GM11168 (cell line): ENCODE measurements around the gene TAF1C.

Experiments used
- in situ Hi-C: fragments of 300-500 bp; cut with MboI; formaldehyde crosslinking; loops from one replicate; pipeline ENCODE4 v1.12.0; 2022; ENCODE audit warnings: low sequenced_read_pairs; ENCODE audit not compliant: unreplicated experiment

TAF1C gene

DNA sequence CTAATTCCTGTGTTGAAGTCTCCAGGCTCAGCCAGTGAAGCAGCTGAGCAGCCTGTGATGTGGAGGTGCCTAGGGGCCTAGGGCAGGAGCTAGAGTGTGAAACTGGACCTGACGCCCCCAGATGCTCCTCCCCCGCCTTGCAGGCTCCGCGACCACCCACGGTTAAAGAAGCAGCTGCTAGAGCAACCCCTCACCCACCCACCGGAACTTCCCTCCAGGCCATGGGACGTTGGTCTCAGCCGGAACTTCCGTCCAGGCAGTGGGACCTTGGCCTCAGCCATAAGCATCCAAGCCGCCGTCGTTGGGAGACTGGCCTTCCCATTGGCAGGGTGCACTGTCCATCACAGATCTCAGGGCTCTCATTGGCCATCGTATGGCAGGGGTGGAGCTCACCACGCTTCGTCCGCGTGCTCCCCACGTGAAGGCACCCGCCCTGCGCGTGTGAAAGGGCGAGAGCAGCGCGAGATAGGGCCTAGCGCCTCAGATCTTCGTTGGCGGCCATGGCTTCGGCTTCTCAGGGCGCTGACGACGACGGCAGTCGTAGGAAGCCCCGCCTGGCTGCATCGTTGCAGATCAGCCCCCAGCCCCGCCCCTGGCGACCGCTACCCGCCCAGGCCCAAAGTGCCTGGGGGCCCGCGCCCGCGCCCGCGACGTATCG lies 4.0 kb upstream of the TAF1C start, which contains the start of gene ADAD2:
Gene ADAD2 (plus strand): TSS at position 427 of the 658 bp plus-strand sequence. CDS start 74 bp downstream, at position 501.
- in situ Hi-C loops, result loop anchor here (25.0 kb wide), 1 partner anchor 229 kb away; the partner anchor contains the start of genes NECAB2 and OSGIN1

DNA sequence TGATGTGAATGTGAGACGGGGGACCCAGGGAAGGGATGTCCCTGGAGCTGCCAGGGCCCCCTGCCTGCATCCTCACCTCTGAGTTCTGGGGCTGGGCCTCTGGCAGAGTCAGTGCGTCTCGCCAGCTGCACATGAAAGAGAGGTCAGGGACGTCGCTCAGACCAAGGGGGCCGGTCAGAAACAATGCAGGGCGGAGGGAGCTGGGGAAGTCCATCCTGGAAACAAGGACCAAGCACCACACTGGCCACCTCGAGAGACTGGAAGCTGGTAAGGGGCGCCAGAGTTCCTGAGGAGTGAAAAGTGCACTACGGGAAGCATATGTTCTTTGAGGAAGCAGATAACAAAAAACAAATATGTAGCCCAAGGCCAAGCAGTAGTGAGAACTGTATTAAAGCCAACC lies 2.1 kb downstream of the TAF1C start:
- in situ Hi-C loops, result loop anchor here (25.0 kb wide), 1 partner anchor 222 kb away; the partner anchor contains the start of genes NECAB2 and OSGIN1

DNA sequence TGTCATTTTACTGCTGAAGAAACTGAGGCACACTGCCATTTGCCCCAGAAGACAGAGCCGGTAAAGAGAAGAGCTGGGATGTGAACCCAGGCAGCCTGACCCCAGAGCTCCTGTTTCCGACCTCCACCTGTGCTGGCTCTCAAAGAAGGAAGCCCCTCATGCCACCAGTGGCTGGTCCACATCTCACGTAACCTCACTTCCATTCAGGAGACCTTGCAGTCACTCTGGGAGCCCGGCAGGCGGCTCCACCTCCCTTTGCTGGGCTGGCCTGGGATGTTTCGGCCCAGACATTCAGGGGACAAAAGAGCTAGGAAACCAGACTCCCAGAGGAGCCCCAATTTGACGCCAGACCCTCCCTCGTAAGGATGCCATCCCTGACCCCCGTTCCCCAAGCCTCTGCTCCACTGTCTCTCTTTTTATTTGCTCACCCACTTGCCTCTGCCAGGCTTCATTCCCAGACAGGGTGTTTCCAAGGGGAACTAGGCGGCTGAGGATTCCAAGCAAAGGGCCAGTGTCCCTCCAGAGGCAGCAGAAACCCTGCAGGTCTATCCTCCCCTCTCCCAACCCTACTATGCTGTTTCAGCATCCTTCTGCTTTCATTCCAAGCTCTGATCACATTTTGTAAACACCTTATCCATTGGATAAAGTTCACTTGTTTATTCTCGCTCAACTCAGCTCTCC lies 2.8 kb downstream of the TAF1C start:
- in situ Hi-C loops, result loop anchor here (25.0 kb wide), 1 partner anchor 222 kb away; the partner anchor contains the start of genes NECAB2 and OSGIN1

DNA sequence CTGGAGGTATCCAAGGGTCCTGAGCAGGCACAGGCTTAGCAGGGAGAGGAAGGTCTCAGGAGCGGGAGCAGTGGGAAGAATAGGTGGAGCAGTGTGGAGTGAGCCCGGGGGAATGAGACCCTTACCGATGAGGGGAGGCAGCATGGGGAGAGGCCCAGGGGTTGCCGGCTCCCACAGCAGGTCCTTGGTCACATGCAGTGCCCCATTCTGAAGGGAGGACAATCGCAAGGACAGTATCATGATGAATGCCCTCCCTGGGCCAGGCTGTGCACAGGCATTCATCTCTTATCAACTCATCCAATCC lies 3.3 kb downstream of the TAF1C start:
- in situ Hi-C loops, result loop anchor here (25.0 kb wide), 1 partner anchor 221 kb away; the partner anchor contains the start of genes NECAB2 and OSGIN1

DNA sequence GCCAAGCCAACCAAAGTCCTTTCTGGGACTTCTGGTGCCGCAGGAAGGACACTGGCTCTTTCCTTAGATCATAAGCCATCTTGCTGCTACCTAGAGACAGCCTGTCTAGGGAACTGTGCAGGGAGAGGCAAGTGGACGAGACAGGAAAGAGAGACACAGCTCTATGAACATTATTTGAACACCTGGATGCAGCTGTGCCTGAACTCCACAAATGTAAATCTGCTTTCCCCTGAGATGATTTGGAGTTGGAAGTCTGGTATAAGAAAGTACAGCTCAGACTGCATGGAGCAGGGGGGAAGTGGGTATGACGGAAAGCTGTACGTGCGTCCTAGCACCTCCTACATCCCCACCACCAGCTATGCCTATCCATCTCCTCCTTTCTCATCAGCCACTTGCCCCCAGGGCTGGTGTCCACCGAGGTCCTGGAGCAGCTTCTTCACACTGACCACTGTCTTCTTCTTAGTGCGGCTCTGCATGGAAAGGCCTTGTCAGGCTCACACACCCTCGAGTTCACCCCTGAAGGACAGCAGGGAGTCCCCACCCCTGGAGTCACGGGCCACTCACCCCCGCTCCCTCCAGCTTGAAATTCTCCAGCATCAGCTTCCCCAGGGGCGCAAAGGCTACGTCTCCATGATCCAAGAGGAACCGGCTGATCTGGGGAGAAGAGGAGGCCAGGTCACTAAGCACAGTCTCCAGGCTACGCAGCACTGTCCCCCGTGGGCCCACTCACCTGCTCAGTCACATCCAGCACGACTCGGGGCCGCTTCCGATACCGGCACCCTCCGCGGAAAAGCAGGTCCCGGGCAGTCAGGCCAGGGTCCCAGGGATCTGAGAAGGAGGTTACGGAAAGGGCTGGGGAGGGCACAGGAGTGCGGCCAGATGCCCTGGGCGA lies 3.9 kb downstream of the TAF1C start:
- in situ Hi-C loops, result loop anchor here (25.0 kb wide), 1 partner anchor 221 kb away; the partner anchor contains the start of genes NECAB2 and OSGIN1

DNA sequence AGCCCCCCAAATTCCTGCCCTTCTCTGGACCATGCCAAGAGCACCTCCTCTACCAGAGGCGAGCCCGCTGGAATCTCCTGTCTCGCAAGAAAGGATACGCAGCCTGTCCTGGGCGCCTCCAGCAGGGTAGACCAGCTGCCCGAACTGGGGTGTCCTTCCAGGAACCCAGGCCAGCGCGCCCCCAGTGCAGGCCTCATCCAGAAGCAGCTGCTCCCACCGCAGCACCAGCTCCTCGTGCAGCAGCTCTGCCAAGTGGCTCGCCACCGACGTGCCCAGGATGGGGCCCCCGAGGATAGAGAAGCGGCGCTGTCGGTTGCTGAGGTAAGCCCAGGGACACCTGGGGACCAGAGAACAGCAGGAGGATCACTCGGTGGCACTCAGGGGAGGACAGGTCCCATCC lies 4.8 kb downstream of the TAF1C start:
- in situ Hi-C loops, result loop anchor here (25.0 kb wide), 1 partner anchor 220 kb away; the partner anchor contains the start of genes NECAB2 and OSGIN1

DNA sequence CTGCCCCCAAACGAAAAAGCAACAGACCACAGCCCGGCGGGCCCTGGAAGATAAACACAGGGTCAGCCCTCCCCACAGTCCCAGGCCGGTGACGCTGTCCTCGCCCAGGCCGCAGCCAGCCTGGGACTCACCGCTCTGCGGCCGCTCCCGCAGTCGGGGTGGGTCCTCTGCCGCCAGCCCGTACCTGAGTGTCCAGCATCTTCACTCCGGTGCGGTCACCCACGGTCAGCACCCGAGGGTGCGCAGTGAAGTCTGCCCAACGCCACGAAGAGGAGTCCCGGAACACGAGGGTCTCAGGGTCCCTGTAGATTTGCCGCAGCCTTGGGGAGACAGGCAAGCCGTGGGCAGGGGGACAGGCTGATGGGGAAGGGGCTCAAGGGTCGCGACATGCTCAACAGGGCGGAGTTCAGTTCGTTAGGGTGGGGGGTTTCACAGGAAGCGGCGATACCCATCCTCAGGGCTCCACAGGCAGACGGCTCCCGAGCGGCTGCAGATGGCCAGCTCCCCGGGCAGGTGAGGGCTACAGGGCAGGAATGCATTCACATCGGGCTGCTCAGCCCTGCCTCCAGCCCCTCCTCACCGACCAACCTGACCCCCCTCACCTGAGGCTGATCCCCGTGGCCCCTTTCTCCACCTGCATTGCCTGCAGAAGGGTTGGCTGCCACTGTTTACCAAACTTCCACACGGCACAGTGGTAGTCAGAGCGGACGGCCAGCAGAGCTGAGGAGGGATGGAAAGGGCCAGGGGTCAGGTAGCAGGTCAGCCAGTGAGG lies 5.5 kb downstream of the TAF1C start:
- in situ Hi-C loops, result loop anchor here (25.0 kb wide), 1 partner anchor 219 kb away; the partner anchor contains the start of genes NECAB2 and OSGIN1

DNA sequence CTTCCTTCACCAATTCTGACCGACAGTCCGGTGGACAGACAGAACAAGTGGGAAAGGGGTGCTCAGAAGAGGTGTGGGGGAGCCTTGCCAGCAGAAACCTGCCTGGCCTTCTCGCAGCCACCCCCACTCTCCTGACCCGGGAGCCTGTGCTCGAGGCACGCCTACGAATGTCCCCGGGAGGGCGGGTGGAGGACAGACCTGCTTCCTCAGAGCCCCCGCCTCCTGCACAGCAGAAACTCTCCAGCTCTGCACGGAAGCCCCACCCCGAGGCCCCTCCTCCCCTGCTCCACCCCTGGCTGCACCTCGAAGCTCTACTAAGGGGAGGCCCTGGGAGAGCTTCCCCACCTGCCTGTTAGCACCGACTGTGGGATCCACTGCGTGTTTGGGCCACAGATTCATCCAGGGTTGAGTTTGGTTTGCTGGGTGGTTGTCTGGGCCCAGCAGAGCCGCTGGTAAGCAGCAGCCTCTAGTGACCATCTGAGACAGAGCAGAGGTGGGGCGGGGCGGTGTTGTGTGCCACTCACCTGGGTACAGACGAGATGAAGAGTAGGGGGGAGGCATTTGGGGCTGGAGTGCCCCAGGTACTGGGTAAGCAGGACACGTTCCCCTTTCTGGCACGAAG lies 6.2 kb downstream of the TAF1C start:
- in situ Hi-C loops, result loop anchor here (25.0 kb wide), 1 partner anchor 218 kb away; the partner anchor contains the start of genes NECAB2 and OSGIN1

DNA sequence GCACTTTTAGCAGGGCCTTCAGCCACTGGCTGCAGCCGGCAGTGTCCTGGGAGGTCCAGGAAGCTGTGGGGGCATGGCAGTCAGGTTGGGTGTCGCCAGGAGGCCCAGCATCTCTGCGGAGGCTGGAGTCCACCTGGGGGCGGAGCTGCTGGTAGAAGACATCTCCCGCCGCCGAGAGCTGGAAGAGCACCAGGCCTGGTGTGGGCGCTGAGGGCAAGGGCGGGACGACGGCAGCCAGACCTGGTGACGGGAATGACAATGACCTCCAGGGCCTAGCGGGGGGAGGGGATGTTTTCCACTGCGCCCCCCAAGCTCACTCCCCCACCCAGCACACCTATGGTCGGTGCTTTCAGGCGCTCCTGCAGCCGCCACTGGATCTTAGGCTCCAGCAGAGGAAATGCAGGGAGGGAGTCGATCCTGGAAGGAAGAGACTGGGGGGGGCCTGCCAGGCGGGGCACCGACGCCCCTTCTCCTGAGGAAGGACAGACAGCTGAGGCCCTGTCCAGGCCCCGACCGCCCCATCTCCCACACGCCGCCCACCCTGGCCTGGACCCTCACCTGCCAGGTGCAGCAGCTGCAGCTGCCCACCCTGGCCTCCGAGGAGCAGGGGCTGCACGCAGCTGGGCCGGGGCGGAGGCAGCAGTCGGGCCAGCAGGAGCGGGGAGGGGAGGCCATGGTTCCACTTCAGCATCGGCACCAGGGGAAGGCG lies 7.1 kb downstream of the TAF1C start:
- in situ Hi-C loops, result loop anchor here (5.0 to 25.0 kb wide), 2 partner anchors 92 to 217 kb away; partner anchors contain the start of genes NECAB2 and OSGIN1

DNA sequence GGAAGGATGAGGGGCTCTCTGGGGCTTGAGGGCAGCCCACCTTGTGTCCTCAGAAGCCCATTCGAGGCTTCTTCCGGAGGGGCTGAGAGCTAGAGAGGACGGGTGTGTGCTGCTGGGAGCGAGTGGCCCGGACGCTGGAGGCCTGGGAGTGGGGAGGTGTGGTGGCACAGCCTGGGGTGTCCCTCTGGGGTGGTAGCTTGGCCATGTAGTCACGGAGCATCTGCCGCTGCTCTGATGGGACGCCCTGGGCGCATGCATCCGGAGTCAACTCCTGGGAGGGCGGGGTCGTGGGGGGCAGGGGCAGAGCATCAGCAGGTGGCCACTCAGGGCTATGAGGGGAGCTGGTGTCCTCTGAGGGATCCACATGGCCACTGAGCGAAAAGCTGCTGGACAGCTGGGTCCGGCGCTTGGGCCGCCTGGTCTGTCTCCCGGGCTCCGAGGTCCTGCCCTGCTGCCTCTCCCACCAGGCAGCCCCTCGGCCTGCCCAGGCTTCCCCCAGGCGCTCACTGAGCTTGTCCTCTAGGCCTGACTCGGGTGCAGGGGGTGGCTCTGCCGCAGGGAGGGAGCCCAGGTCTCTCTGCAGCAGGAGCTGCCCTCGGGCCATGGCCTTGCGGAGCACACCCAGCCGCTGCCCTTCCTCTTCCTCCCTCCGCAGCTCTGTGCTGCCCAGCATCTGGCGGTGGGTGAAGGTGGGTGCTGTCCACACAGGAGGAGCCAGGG lies 7.8 kb downstream of the TAF1C start:
- in situ Hi-C loops, result loop anchor here (5.0 to 25.0 kb wide), 2 partner anchors 92 to 217 kb away; partner anchors contain the start of genes NECAB2 and OSGIN1

DNA sequence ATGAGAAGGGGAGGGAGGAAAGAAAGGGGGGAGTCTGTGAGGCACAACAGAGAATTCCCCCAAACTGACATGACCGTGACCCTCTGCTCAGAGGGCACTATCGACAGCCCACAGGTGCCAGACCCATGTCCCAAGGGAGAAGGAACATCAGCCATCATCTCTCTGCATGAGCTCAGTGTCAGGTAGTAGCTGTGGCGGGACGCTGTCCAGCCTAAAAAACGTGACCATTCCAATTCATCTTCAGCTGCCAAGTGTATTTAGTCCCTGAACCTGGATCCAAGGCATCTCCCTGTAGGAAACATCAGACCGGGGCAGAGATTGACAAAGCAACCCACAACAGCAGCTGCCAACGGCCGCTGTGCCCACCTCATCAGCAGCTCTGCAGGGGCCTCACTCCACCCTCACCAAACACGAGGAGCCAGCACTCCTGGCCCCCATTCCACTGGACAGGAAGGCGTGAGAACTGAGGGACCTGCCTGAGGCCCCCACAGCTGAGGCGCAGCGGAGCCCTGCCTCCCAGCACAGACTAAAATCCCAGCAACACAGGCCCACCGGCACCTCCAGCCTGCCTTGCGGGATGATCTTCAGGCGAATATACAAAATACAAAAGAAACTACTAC lies 8.6 kb downstream of the TAF1C start:
- in situ Hi-C loops, result loop anchor here (5.0 to 25.0 kb wide), 2 partner anchors 91 to 216 kb away; partner anchors contain the start of genes NECAB2 and OSGIN1

DNA sequence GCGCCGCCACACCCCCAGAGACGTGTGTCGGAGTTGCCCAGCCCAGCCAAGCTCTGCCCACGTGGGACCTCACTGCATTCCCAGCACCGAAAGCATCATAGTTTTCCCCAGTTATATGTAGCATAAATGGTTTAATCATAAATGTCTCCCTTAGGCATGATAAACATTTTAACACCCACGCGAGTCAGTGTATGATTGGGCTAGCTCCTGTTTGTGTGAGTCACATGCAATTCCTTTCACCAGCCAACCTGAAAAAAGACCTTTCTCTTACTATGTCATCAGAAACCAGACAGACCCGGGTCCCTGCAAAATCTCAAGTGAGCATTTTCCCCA lies 9.2 kb downstream of the TAF1C start:
- in situ Hi-C loops, result loop anchor here (5.0 to 25.0 kb wide), 2 partner anchors 90 to 215 kb away; partner anchors contain the start of genes NECAB2 and OSGIN1

DNA sequence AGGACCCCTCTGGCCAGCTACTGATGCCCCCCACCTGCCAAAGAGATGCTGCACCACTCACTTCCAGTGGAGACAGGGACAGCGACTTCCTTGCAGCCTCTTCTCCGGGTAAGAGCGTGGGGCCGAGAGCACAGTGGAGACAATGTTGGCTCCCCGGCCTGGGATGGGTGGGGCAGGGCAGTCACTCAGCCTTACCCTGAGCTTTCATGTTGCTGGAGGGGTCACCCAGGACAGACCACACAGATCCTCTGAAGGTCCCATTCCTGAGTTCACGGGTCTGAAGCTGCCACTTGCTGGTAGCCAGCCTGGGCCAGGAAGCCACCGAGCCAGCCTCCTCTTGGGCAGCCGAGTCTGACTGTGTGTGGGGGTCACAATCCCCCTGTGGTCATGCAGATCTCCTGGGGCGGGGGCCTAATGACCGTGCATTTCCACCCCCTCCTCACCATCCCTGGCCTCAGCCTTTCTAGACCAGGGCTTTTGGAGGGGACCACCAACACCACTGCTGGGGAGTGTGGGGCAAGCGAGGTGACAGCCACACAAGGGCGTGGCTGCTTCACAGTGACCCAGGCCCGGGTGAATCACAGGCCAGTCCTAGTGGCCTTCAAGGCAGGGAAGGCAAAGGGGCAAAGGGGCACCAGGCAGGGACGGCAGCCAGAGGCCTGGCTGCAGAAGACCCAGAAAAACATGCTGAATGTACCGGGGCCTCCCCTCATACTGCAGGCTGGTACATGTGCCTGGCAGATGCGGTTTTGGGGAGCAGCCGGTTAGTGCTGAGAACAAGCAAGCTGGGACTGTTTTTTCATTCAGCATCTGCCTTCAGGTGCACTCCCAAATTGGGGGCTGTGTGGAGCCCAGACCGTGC lies 10.4 kb downstream of the TAF1C start:
- in situ Hi-C loops, result loop anchor here (5.0 to 25.0 kb wide), 2 partner anchors 89 to 214 kb away; partner anchors contain the start of genes NECAB2 and OSGIN1

DNA sequence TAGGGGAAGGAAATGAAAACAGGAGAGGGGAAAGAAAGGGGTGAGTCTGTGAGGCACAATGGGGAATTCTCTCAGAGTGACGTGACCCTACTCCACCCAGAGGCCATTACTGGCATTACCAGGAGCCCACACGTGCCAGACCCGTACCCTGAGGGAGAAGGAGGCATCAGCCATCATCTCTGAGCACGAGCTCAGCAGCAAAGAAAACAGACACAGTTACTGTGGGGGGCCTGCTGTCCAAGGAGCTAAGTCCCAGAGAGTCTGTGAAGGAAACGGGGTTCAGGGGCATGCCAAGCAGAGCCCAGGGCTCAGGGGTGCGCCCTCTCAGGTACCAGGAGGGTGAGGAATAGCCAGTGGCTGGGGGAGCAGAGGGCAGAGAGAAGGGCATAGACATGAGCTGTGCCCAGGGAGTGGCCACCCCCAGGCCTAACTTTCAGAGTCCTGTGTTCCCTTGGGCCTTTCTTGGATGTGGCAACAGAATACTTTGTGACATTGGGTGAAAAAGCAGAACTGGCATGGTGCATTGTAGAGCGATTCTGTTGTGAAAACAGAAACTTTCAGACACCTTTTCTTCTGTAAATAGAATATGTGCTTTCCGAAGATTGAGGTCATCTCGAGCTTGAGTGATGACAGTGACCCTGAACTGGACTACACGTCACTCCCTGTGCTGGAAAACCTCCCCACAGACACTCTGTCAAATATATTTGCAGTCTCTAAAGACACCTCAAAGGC lies 11.3 kb downstream of the TAF1C start:
- in situ Hi-C loops, result loop anchor here (5.0 to 25.0 kb wide), 2 partner anchors 88 to 213 kb away; partner anchors contain the start of genes NECAB2 and OSGIN1

DNA sequence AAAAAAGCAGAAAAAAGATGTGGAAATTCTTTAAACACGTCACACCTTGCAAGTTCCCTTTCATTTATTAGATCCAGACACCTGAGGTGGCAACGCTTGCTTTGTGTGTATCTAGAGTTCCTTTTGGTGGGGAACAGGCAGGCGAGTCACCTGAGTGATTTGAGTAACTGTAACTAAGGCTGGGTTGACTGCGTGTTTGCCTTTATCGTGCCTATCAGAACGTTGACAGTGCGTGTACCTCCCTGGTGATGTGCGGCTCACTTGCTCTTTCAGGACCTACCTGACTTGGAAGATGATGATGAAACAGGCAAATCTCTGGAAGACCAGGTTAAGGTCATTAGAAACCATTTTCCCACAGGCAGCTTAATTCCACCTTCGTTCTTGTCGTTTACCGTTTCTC lies 12.5 kb downstream of the TAF1C start:
- in situ Hi-C loops, result no loop called here
